Chondrocyte (in vitro differentiated cells): ENCODE data around the gene MPPED2. TPM values are rescaled to one million over a fixed set of nuclear protein-coding genes. Genes with fewer than 3 reads are reported as not detected.

Experiments used
- DNase-seq: peaks from one replicate; pipeline ENCODE4 v3.0.0; 2021; ENCODE audit warnings: mixed read lengths, low spot score
- H3K27ac Mint-ChIP-seq: one replicate; pipeline ENCODE4 v1.8.0; 2021; ENCODE audit warnings: mild to moderate bottlenecking, moderate library complexity, mixed read lengths; ENCODE audit not compliant: unreplicated experiment
- H3K27me3 Mint-ChIP-seq: 2 replicates; pipeline ENCODE4 v1.8.0; 2021; ENCODE audit warnings: low read depth, mixed read lengths
- H3K36me3 Mint-ChIP-seq: 2 replicates; pipeline ENCODE4 v1.8.0; 2021; ENCODE audit warnings: low read depth, mixed read lengths
- H3K4me1 Mint-ChIP-seq: 2 replicates; pipeline ENCODE4 v1.8.0; 2021; ENCODE audit warnings: low read depth, mild to moderate bottlenecking, mixed read lengths
- H3K4me3 Mint-ChIP-seq: one replicate; pipeline ENCODE4 v1.8.0; 2021; ENCODE audit warnings: mild to moderate bottlenecking, moderate library complexity, mixed read lengths; ENCODE audit not compliant: unreplicated experiment
- H3K9me3 Mint-ChIP-seq: 2 replicates; pipeline ENCODE4 v1.8.0; 2021; ENCODE audit warnings: low read depth, mixed read lengths
- total RNA-seq: library from RNA; stranded (reverse); gene quantifications from 3 replicates; pipeline ENCODE4 v1.2.1, GENCODE V29; 2021
- TF ChIP-seq, protein P1 (sequence below): fragments of 200-600 bp; sonication (generic); IDR thresholded peaks from 2 replicates; pipeline ENCODE4 v1.5.0; 2021; ENCODE audit warnings: antibody characterized with exemption, mild to moderate bottlenecking, moderate library complexity

Gene MPPED2
- total RNA-seq, 1 donor from 2014 or later: not detected

DNA sequence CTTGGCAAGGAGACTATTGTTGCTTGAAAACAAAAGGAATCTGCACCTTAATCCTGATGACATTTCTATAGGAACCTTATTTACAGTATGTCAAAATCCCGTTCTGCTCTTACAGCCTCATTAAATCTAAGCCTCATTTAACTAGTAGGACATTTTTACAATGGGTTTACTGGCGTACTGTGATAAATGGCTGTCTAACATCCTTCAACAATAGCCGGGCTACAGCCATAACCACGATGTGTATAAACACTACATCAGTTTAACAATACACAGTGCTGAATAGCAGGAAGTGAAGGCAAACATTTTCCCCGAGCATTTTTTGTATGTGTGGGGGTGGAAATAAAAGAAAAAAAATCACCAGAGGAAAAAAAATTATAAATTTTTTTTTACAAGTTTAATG lies 132.0 kb downstream of the MPPED2 start:
- no peak for DNase-seq
- Mint-ChIP-seq H3K4me1 (peaks cover 2% of the 10 kb centered on the region), H3K9me3 (no peaks in the 10 kb centered on the region), H3K4me3 (no peak overlapping the region), H3K36me3 (no peaks in the 10 kb centered on the region), H3K27ac (no peak overlapping the region), H3K27me3 (peaks cover 14% of the 10 kb centered on the region)
- TF ChIP-seq, protein P1, sequence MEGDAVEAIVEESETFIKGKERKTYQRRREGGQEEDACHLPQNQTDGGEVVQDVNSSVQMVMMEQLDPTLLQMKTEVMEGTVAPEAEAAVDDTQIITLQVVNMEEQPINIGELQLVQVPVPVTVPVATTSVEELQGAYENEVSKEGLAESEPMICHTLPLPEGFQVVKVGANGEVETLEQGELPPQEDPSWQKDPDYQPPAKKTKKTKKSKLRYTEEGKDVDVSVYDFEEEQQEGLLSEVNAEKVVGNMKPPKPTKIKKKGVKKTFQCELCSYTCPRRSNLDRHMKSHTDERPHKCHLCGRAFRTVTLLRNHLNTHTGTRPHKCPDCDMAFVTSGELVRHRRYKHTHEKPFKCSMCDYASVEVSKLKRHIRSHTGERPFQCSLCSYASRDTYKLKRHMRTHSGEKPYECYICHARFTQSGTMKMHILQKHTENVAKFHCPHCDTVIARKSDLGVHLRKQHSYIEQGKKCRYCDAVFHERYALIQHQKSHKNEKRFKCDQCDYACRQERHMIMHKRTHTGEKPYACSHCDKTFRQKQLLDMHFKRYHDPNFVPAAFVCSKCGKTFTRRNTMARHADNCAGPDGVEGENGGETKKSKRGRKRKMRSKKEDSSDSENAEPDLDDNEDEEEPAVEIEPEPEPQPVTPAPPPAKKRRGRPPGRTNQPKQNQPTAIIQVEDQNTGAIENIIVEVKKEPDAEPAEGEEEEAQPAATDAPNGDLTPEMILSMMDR: no peak

DNA sequence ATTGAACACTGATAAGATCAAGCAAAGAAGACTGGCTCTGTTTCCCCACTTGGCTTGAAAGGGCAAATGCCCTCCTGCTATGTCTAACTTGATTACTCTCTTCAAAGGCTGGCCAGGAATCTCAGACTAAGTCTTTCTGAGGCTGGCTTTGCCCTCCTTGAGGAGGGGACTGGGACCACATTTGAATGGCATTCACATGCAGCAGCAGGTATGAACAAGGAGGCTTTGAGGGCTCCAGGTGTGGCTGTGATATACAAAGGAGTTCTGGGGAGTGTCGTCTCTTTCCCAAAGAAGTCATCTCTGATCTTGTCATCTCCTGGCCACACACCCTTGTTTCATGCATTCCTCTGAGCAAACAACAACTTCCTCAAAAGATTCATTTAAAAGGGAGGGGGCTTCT lies 132.4 kb downstream of the MPPED2 start:
- Mint-ChIP-seq H3K27me3 (peaks cover 14% of the 10 kb centered on the region), H3K4me1 (peaks cover 2% of the 10 kb centered on the region), H3K27ac (no peak overlapping the region), H3K4me3 (no peak overlapping the region), H3K36me3 (no peaks in the 10 kb centered on the region), H3K9me3 (no peaks in the 10 kb centered on the region)
- TF ChIP-seq, protein P1: no peak
- DNase-seq: no peak

DNA sequence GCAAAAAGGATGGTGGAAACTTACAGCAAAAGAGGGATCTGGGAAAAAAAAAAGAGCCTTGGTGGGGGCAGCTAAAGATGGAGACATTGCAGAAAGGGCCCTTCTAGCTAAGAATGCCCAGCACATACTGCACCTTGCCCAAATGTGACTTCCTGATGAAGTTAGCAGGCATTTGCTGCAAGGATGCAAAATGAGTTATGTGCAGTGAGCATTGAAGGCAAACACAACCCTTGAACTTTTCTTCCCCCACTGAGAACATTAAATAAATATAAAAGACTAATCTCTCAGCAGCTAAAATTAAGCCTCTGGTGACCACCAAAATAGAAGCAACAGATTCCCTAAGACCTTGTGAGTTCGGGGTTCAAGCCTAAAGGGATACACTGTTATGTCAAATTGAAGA lies 133.3 kb downstream of the MPPED2 start:
- no peak overlapping the region for H3K4me3 Mint-ChIP-seq
- TF ChIP-seq, protein P1: no peak
- H3K36me3 Mint-ChIP-seq: no peaks in the 10 kb centered on the region
- peaks cover 2% of the 10 kb centered on the region for H3K4me1 Mint-ChIP-seq
- H3K9me3 Mint-ChIP-seq: no peaks in the 10 kb centered on the region
- no peak overlapping the region for H3K27ac Mint-ChIP-seq
- DNase-seq: no peak
- H3K27me3 Mint-ChIP-seq: peaks cover 14% of the 10 kb centered on the region

DNA sequence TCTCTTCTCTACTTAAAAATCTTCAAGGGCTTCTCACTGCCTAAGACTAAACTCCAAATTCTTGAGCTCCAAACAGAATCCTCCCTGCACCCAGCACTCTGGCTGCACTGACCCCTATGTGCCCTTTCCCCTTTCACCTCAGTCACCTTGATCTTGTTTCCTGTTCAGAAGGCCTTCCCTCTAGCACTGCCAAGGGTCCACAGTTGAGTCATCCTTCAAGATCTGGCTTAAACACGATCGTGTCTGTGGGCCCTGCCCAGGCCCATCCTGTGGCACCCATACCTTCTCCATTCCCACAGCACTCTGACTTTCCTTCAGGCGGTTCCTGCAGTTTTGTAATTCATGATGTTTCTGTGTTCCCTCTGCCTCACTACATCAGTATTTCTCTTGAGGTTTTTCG lies 134.0 kb downstream of the MPPED2 start:
- no peak for DNase-seq
- Mint-ChIP-seq H3K36me3 (no peaks in the 10 kb centered on the region), H3K27ac (no peak overlapping the region), H3K4me1 (peaks cover 2% of the 10 kb centered on the region), H3K4me3 (no peak overlapping the region), H3K27me3 (peaks cover 12% of the 10 kb centered on the region), H3K9me3 (no peaks in the 10 kb centered on the region)
- TF ChIP-seq, protein P1: no peak

DNA sequence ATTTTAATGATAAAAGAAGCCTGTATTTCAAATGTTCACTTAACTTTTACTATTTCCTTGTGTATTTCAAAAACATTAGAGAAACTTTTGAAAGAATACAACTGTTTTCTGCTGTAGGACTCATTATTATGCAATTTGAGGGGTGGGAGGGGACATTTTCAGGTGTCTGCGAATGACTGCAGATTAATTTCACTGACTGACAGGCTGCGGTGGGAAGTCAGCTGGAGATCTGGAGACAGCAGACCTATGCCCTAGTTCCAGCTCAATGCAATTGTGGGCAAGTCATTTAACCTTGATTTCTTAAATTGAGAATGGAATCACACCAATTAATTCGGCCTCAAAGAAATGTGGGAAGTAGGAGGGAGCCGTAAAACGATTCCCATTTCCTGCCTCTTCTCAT lies 134.5 kb downstream of the MPPED2 start:
- H3K27ac Mint-ChIP-seq: no peak overlapping the region
- no peaks in the 10 kb centered on the region for H3K9me3 Mint-ChIP-seq
- no peaks in the 10 kb centered on the region for H3K36me3 Mint-ChIP-seq
- H3K27me3 Mint-ChIP-seq: peaks cover 12% of the 10 kb centered on the region
- TF ChIP-seq, protein P1: no peak
- no peak overlapping the region for H3K4me3 Mint-ChIP-seq
- H3K4me1 Mint-ChIP-seq: peaks cover 2% of the 10 kb centered on the region
- no peak for DNase-seq
